Bronchial epithelial cell (primary cell): ENCODE data around the gene PPP1R7. TPM values are rescaled to one million over a fixed set of nuclear protein-coding genes. Genes with fewer than 3 reads are reported as not detected.

ENCODE experiments used
- DNase-seq: peaks from one replicate; pipeline ENCODE4 v3.0.0-alpha.2; 2010; ENCODE audit warnings: low read depth
- FAIRE-seq: peaks from 2 replicates; lab custom pipeline; 2011; peaks lifted over from hg19 to GRCh38; lab: Jason Lieb, UNC
- H3K27me3 ChIP-seq: 2 replicates; pipeline ENCODE4 v1.5.1; 2011; ENCODE audit warnings: low read length; ENCODE audit not compliant: control insufficient read depth, insufficient read depth
- H3K36me3 ChIP-seq: 2 replicates; pipeline ENCODE4 v1.5.1; 2011; ENCODE audit warnings: low read length; ENCODE audit not compliant: control insufficient read depth, insufficient read depth
- H3K4me3 ChIP-seq: 2 replicates; pipeline ENCODE4 v1.5.1; 2011; ENCODE audit warnings: mild to moderate bottlenecking, low read depth, low read length, control low read depth
- total RNA-seq: library from RNA; depleted of rRNA; stranded (reverse); fragments of >200 nt; gene quantifications from 2 replicates; pipeline ENCODE4 v1.2.1, GENCODE V29; 2014
- TF ChIP-seq, protein P1 (sequence below): IDR thresholded peaks from 2 replicates; pipeline ENCODE4 v1.5.1; 2011; ENCODE audit warnings: mild to moderate bottlenecking, moderate library complexity, low read length, control low read depth, inconsistent platforms; ENCODE audit not compliant: insufficient read depth, severe bottlenecking

Gene PPP1R7
- total RNA-seq, 1 donor from 2014 or later = 32.4 TPM

DNA sequence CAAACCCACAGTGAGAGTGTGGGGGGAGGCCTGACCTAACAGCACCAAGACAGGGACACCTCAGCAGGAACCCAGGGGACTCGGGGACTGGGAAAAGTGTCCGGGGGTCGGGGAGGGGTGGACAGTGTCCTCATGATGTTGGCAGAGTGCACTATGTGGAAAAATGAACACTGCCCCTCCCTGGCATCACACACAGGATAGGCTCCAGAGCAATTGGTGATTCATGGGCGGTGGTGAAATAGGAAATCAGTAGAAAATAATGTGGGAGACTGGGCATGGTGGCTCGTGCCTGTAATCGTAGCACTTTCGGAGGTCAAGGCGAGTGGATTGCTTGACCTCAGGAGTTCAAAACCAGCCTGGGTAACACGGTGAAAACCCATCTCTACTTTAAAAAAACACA, 34.6 kb downstream of the PPP1R7 start:
- FAIRE-seq = no peak
- H3K27me3 ChIP-seq = no peaks in the 10 kb centered on the region
- DNase-seq = no peak
- no peak overlapping the region for H3K4me3 ChIP-seq
- H3K36me3 ChIP-seq = no peaks in the 10 kb centered on the region
- TF ChIP-seq, protein P1, sequence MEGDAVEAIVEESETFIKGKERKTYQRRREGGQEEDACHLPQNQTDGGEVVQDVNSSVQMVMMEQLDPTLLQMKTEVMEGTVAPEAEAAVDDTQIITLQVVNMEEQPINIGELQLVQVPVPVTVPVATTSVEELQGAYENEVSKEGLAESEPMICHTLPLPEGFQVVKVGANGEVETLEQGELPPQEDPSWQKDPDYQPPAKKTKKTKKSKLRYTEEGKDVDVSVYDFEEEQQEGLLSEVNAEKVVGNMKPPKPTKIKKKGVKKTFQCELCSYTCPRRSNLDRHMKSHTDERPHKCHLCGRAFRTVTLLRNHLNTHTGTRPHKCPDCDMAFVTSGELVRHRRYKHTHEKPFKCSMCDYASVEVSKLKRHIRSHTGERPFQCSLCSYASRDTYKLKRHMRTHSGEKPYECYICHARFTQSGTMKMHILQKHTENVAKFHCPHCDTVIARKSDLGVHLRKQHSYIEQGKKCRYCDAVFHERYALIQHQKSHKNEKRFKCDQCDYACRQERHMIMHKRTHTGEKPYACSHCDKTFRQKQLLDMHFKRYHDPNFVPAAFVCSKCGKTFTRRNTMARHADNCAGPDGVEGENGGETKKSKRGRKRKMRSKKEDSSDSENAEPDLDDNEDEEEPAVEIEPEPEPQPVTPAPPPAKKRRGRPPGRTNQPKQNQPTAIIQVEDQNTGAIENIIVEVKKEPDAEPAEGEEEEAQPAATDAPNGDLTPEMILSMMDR = no peak

DNA sequence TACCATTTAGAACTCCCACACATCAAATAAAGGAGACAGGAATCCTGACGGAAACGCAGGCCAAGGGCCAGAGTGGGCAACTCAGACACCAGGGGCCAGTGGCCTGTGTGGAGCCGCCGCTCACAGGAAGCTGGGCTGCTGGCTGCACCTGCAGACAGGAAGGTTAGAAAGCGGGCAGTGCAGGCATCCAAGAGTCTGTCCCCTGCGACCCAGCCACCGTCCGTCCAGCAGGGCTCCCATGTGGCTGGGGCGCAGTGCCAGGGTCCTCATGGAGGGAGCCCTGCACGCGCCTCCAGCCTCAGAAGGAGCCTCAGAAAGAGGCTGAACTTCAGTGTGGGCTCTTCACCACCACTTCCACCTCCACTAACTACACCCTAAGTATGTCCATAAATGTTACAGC, 35.7 kb downstream of the PPP1R7 start:
- FAIRE-seq (no peak), DNase-seq (no peak)
- no peak overlapping the region for H3K4me3 ChIP-seq
- no peaks in the 10 kb centered on the region for H3K36me3 ChIP-seq
- no peaks in the 10 kb centered on the region for H3K27me3 ChIP-seq
- TF ChIP-seq, protein P1 = no peak

DNA sequence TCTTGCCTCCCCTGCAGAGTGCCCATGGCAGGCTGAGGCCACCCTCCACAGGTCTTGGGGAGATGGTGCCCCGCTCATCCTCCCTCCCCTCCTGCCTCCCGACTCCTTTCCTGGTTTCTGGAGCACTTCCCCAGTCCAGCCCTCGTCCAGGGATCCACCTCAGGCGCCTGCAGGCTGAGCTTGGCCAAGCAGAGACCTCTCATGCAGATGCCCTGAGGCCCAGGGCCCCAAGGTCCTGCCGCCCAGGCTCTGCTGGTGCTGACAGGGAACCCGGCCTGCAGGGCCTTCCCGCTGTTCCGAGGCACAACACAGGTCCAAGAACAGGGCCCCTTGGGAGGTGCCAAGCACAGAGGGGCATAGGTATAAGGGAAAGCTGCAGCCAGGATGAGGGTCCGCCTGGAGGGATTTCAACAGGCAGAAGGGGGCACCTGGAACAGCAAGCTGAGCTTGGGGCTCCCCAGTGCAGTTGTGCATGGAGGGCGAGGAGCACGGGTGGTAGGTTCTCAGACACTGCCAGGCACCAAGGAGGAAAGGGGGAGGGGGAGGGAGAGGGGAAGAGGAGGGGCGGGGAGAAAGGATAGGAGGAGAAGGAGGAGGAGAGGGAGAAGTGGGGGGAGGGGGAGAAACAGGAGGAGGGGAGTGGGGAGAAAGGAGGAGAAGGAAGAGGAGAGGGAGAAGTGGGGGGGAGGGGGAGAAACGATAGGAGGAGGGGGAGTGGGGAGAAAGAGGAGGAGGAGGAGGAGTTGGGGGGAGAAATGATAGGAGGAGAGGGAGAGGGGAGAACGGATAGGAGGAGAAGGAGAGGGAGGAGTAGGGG, 37.0 kb downstream of the PPP1R7 start:
- H3K4me3 ChIP-seq = no peak overlapping the region
- H3K36me3 ChIP-seq = no peaks in the 10 kb centered on the region
- no peak for DNase-seq
- FAIRE-seq = no peak
- no peaks in the 10 kb centered on the region for H3K27me3 ChIP-seq
- TF ChIP-seq, protein P1 = no peak

DNA sequence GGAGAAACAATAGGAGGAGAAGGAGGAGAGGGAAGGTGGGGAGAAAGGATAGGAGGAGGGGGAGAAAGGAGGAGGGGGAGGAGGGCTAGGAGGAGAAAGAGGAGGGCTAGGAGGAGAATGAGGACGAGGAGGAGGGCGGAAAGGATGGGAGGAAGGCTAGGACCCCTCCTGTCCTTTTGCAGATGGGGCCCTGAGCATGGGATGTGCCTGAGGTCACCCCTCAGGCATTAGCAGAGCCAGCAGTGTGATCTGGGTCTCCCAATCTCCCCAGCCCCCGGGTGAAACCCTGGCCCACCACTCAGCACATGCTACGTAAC, 37.6 kb downstream of the PPP1R7 start:
- DNase-seq (no peak), FAIRE-seq (no peak)
- Histone ChIP-seq H3K36me3 (no peaks in the 10 kb centered on the region), H3K27me3 (no peaks in the 10 kb centered on the region), H3K4me3 (no peak overlapping the region)
- TF ChIP-seq, protein P1 = no peak

DNA sequence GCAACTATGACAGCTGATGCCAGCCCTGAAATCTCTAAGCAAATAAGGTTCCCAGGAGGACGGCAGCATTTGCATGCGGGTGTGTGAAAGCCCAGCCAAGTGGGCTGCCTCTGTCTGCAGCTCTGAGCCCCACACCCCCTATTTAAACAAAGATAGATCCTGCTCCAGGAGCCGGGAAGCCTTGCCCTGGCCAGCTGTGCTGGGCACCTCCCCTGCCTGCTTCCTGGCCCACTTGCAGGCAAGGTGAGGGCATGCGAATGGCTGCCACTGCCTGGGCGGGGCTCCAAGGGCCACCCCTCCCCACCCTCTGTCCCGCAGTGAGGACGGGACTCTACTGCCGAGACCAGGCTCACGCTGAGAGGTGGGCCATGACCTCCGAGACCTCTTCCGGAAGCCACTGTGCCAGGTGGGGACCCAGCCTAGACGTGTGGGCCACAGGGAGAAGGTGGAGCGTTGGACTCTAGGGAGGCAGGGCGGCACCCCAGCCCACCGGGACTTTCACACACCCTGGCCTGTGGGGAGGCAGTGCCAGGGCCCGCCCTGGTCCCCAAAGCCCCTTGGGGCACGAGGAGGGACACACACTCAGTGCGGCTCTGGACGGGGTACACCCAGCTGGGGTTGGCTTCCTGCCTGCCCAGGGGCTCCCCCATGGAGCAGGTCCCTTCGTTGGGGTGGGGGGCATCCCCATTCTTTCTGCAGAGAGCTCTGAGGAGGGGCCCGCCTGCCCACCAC, 38.3 kb downstream of the PPP1R7 start, which contains the start of gene ANO7:
TSS of gene ANO7 (plus strand) at position 317 of the 732 bp plus-strand sequence. CDS start 1,387 bp downstream, outside the sequence.
- Histone ChIP-seq H3K36me3 (no peaks in the 10 kb centered on the region), H3K4me3 (no peak within 1 kb of the TSS), H3K27me3 (no peaks in the 10 kb centered on the region)
- no peak for FAIRE-seq
- no peak for DNase-seq
- TF ChIP-seq, protein P1 = no peak
